ENCODE results near the gene WBP2.
"Not testable (repeated sequence)": the region's sequence is repeated elsewhere in the genome, so short reads cannot be mapped to it uniquely, and the experiment has no call there.

WBP2 gene

GRCh38 chr17:75868730-75869281, 13.7 kb upstream of the WBP2 start:
- not testable (repeated sequence) for DNase-seq (ENCODE audit: low read depth in 2 of 2, low spot score in 1 of 2)

- DNase-seq (ENCODE audit: low read depth in 2 of 2, low spot score in 1 of 2): not testable (repeated sequence)
Observed at GRCh38 chr17:75865404-75866188, 10.5 kb upstream of the WBP2 start.

- not testable (repeated sequence) for DNase-seq (ENCODE audit: low read depth in 2 of 2, low spot score in 1 of 2)
Observed at GRCh38 chr17:75864887-75865286, 9.8 kb upstream of the WBP2 start.

GRCh38 chr17:75864448-75864871, 9.3 kb upstream of the WBP2 start:
- DNase-seq (ENCODE audit: low read depth in 2 of 2, low spot score in 1 of 2): no peak

GRCh38 chr17:75861927-75862317, 6.8 kb upstream of the WBP2 start:
- no peak for DNase-seq (ENCODE audit: low read depth in 2 of 2, low spot score in 1 of 2)

GRCh38 chr17:75859358-75859757, 4.2 kb upstream of the WBP2 start:
- DNase-seq (ENCODE audit: low read depth in 2 of 2, low spot score in 1 of 2): not testable (repeated sequence)

- DNase-seq (ENCODE audit: low read depth in 2 of 2, low spot score in 1 of 2): no peak
Observed at GRCh38 chr17:75856062-75856756, 1.1 kb upstream of the WBP2 start.

- DNase-seq (ENCODE audit: low read depth in 2 of 2, low spot score in 1 of 2): no peak
Observed at GRCh38 chr17:75854881-75855309, 240 bp downstream of the WBP2 start.

GRCh38 chr17:75854101-75854748, 910 bp downstream of the WBP2 start:
- no peak for DNase-seq (ENCODE audit: low read depth in 2 of 2, low spot score in 1 of 2)

- DNase-seq (ENCODE audit: low read depth in 2 of 2, low spot score in 1 of 2): no peak
Observed at GRCh38 chr17:75853433-75853832, 1.7 kb downstream of the WBP2 start.

GRCh38 chr17:75851693-75851991, 3.5 kb downstream of the WBP2 start:
- not testable (repeated sequence) for DNase-seq (ENCODE audit: low read depth in 2 of 2, low spot score in 1 of 2)

GRCh38 chr17:75850928-75851692, 4.0 kb downstream of the WBP2 start:
- DNase-seq (ENCODE audit: low read depth in 2 of 2, low spot score in 1 of 2): no peak

- DNase-seq (ENCODE audit: low read depth in 2 of 2, low spot score in 1 of 2): no peak
Observed at GRCh38 chr17:75849724-75850123, 5.4 kb downstream of the WBP2 start.

GRCh38 chr17:75849279-75849646, 5.9 kb downstream of the WBP2 start:
- DNase-seq (ENCODE audit: low read depth in 2 of 2, low spot score in 1 of 2): no peak

- DNase-seq (ENCODE audit: low read depth in 2 of 2, low spot score in 1 of 2): peak; percentile 67 to 80
Observed at GRCh38 chr17:75848523-75849278, 6.4 kb downstream of the WBP2 start.

- no peak for DNase-seq (ENCODE audit: low read depth in 2 of 2, low spot score in 1 of 2)
Observed at GRCh38 chr17:75847614-75848522, 7.3 kb downstream of the WBP2 start.

GRCh38 chr17:75846692-75847613, 8.2 kb downstream of the WBP2 start:
- no peak for DNase-seq (ENCODE audit: low read depth in 2 of 2, low spot score in 1 of 2)

GRCh38 chr17:75845933-75846691, 9.0 kb downstream of the WBP2 start:
- no peak for DNase-seq (ENCODE audit: low read depth in 2 of 2, low spot score in 1 of 2)
